Gastroesophageal sphincter (tissue), 4 donors: ENCODE measurements around the gene PRR5L. TPM values are rescaled to one million over a fixed set of nuclear protein-coding genes. Genes with fewer than 3 reads are reported as not detected.

ENCODE experiments used
- ATAC-seq: fragments of 150-250 bp; one replicate; pipeline ENCODE4 v1.9.1; 2016; ENCODE audit warnings: mild to moderate bottlenecking, moderate library complexity
- H3K27ac ChIP-seq, 4 donors: fragments of 200-600 bp; sonication (generic) in 3 of 4; 1 replicate in 3 of 4; 2 replicates in 1 of 4; pipeline ENCODE4 v1.5.1; 2016 to 2019
- H3K27me3 ChIP-seq: fragments of 200-600 bp; sonication (generic); one replicate; pipeline ENCODE4 v1.5.1; 2019
- H3K36me3 ChIP-seq, 2 donors: fragments of 200-600 bp; sonication (generic); one replicate each; pipeline ENCODE4 v1.5.1; 2019; ENCODE audit warnings: control low read depth in 1 of 2
- H3K4me1 ChIP-seq, 3 donors: fragments of 200-600 bp; sonication (generic); 1 replicate in 2 of 3; 2 replicates in 1 of 3; pipeline ENCODE4 v1.5.1; 2016 to 2019; ENCODE audit warnings: control low read depth in 2 of 3
- H3K4me3 ChIP-seq, 2 donors: fragments of 200-600 bp; sonication (generic); one replicate each; pipeline ENCODE4 v1.5.1; 2019; ENCODE audit warnings: mild to moderate bottlenecking in 1 of 2, moderate library complexity in 1 of 2
- H3K9me3 ChIP-seq, 3 donors: fragments of 200-600 bp; sonication (generic); one replicate each; pipeline ENCODE4 v1.5.1; 2017 to 2019; ENCODE audit warnings: control low read depth in 2 of 3
- EP300 ChIP-seq: sonication (generic); formaldehyde crosslinking; IDR thresholded peaks from one replicate; pipeline ENCODE4 v1.6.1; 2017; ENCODE audit warnings: antibody characterized with exemption, mild to moderate bottlenecking
- POLR2A ChIP-seq, 2 donors: fragments of 450-650 bp; IDR thresholded peaks; one replicate each; pipeline ENCODE4 v1.6.1; 2017; ENCODE audit warnings: antibody characterized with exemption in 2 of 2, mild to moderate bottlenecking in 2 of 2, moderate library complexity in 1 of 2
- POLR2AphosphoS5 ChIP-seq: sonication (generic); formaldehyde crosslinking; IDR thresholded peaks from one replicate; pipeline ENCODE4 v1.6.1; 2017; ENCODE audit warnings: antibody characterized with exemption
- WGBS, 2 donors: methylation state at CpG; one replicate each; pipeline ENCODE4 v1.1.5; 2018; ENCODE audit warnings: low coverage in 1 of 2; 5-methylcytosine and 5-hydroxymethylcytosine counted together
- total RNA-seq, 4 donors: library from RNA; depleted of rRNA; stranded (reverse); fragments of >200 nt; gene quantifications; one replicate each; pipeline ENCODE4 v1.1.0, GENCODE V29; 2016
- TF ChIP-seq, protein P1 (sequence below), 4 experiments: fragments of 200-600 bp in 2 of 4; fragments of 450-650 bp in 2 of 4; sonication (generic) in 1 of 4; IDR thresholded peaks; one replicate each; pipeline ENCODE4 v1.5.1; 2017 to 2019; ENCODE audit warnings: antibody characterized with exemption in 4 of 4, mild to moderate bottlenecking in 2 of 4, moderate library complexity in 2 of 4

Gene PRR5L
- total RNA-seq, 4 donors from 2014 or later, result 2.8 to 9.7 (median 7.5) TPM

DNA sequence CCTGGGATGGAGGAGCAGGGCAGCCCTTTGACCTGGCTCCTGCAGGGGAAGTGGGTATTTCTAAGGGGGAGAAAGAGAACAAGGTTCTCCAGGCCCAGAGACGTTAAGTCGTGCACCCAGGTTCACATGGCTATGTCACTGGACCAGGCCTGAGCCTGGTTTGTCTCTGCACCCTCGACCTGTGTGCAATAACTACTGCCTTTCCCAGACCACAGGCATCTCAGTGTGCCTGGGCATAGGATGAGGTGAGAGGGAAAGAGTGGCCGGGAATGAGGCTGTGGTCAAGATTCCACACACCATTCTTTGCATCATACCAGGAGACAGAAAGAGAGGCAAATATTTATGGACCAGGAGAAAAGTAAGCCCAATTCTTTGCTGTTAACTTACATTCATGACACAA is 66.8 kb downstream of the PRR5L start:
- TF ChIP-seq EP300 (no peak), POLR2AphosphoS5 (no peak), POLR2A (IDR thresholded peaks at IDR 0.05) (no peak)
- TF ChIP-seq, protein P1, sequence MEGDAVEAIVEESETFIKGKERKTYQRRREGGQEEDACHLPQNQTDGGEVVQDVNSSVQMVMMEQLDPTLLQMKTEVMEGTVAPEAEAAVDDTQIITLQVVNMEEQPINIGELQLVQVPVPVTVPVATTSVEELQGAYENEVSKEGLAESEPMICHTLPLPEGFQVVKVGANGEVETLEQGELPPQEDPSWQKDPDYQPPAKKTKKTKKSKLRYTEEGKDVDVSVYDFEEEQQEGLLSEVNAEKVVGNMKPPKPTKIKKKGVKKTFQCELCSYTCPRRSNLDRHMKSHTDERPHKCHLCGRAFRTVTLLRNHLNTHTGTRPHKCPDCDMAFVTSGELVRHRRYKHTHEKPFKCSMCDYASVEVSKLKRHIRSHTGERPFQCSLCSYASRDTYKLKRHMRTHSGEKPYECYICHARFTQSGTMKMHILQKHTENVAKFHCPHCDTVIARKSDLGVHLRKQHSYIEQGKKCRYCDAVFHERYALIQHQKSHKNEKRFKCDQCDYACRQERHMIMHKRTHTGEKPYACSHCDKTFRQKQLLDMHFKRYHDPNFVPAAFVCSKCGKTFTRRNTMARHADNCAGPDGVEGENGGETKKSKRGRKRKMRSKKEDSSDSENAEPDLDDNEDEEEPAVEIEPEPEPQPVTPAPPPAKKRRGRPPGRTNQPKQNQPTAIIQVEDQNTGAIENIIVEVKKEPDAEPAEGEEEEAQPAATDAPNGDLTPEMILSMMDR (IDR thresholded peaks at IDR 0.05), result no peak
- no peak overlapping the region for H3K27ac ChIP-seq
- peaks cover 0 to 8% (median 0%) of the 10 kb centered on the region in 3 donors for H3K4me1 ChIP-seq
- H3K36me3 ChIP-seq, result no peaks in the 10 kb centered on the region
- WGBS, 2 donors, result 76% methylated on average over 4 of the region's 4 CpGs; no CpG with 5 or more reads in 1 of the 2 donors
- H3K4me3 ChIP-seq, result no peak overlapping the region
- H3K27me3 ChIP-seq, result peaks cover 36% of the 10 kb centered on the region
- ATAC-seq, result no peak
- H3K9me3 ChIP-seq, result no peaks in the 10 kb centered on the region

DNA sequence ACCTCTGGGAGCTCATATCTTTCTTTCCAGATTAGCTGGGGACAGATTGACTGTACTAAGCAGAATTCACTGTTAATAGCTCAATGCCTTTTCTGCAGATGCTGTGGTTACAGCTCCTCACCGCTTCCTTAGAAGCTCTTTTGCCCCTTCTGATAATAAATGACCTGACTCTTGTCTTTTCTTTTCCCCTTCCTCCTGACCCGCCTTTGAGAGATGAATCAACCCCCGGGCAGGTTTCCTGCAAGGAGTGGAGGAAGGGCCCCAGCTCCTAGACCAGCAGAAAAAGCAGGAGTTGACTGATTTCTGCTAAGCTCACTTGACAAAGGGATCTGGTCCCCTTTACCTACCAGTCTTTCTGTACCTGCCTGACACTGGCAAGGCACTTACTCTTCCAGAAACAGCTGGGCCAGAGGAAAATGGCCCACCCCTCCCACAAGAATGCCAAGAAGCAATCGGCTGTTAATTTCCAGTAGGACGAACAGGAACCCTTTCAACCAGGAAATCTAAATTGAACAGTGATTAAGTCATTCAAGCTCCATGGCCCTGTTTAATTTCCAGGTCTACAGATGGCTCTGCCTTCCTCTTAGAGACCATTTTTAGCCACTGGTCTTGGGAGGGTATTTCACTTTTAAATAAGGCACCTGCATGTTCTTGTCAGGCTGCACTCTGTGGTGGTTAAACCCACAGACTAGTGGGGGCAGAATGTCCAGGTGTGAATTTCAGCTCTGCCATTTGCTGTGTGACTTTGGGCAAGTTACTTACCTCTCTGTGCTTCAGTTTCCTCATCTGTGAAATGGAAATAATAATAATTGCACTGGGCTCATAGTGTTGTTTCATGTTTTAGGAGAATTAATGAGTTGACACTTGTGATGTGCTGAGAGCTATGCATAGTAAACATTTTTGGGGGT is 67.5 kb downstream of the PRR5L start:
- Histone ChIP-seq H3K4me1 (peaks cover 0 to 8% (median 0%) of the 10 kb centered on the region in 3 donors), H3K4me3 (no peak overlapping the region), H3K27me3 (peaks cover 35% of the 10 kb centered on the region), H3K36me3 (no peaks in the 10 kb centered on the region), H3K9me3 (no peaks in the 10 kb centered on the region), H3K27ac (no peak overlapping the region)
- WGBS, 2 donors, result 43 to 66% methylated on average over 2 to 4 of the region's 5 CpGs
- no peak for TF ChIP-seq POLR2A (IDR thresholded peaks at IDR 0.05)
- no peak for TF ChIP-seq POLR2AphosphoS5
- TF ChIP-seq, protein P1 (IDR thresholded peaks at IDR 0.05), result no peak
- TF ChIP-seq EP300, result no peak
- no peak for ATAC-seq

DNA sequence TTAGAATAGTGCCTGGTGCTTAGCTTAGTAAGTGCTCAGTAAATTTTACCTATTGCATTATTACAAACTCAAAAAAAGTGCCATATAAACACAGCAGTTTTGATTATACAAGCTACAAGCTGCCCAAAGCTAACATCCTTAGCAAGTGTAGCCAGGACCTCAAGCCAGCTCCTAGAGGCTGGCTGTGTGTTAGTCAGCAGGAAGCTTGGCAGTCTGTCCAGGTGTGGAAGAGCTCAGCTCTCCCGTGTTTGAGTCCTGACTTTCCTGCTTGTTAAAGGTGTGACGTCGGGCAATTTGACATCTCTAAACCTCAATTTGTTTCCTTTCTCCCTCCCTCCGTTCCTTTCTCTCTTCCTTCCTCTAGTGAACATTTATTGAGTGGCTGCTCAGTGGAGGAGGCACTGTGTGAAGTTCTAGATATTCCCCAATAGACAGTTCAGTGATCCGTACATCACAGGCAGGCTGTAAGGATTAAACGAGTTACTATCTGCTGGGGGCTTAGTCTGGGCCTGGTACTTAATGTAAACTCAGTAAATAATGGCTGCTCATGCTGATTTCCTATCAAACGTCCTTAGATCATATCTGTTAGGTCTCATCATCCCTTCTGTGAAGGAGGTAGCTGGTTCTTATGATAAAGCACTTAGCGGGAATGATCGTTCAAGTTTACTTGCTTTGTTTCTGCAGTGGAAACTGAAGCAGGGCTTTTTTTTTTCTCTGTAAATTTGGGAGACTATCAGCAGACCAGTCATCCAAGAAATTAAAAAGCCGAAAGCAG is 68.7 kb downstream of the PRR5L start:
- Histone ChIP-seq H3K9me3 (no peaks in the 10 kb centered on the region), H3K4me3 (no peak overlapping the region), H3K27ac (no peak overlapping the region), H3K27me3 (peaks cover 34% of the 10 kb centered on the region), H3K4me1 (peaks cover 0 to 8% (median 0%) of the 10 kb centered on the region in 3 donors), H3K36me3 (no peaks in the 10 kb centered on the region)
- no peak for ATAC-seq
- WGBS, 2 donors, result 53 to 74% methylated on average over 6 to 10 of the region's 10 CpGs
- no peak for TF ChIP-seq POLR2AphosphoS5
- TF ChIP-seq, protein P1 (IDR thresholded peaks at IDR 0.05), result no peak
- TF ChIP-seq POLR2A (IDR thresholded peaks at IDR 0.05), result no peak
- no peak for TF ChIP-seq EP300

DNA sequence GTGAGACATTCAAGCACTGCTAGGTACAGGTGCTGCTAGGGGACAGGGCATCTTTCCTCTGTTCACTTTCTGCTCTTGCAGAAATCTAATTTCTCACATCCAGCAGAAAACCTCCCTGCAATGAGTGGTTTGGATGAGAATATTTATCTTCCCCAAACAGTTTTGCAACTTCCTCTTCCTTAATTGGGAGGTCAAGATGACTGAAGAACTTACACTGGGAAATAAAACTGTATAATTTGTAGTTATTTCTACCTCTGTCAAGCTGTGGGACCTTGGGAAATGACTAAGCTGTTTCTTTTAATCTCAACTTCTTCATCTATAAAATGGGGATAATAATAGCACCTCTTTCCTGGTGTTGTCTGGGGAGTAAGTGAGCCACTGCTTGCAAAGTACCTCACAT is 69.8 kb downstream of the PRR5L start:
- H3K9me3 ChIP-seq, result no peaks in the 10 kb centered on the region
- no peak for ATAC-seq
- TF ChIP-seq POLR2AphosphoS5 (no peak), POLR2A (IDR thresholded peaks at IDR 0.05) (no peak), EP300 (no peak)
- TF ChIP-seq, protein P1 (IDR thresholded peaks at IDR 0.05), result no peak
- no peak overlapping the region for H3K4me3 ChIP-seq
- no peak overlapping the region for H3K27ac ChIP-seq
- H3K36me3 ChIP-seq, result no peaks in the 10 kb centered on the region
- peaks cover 0 to 8% (median 0%) of the 10 kb centered on the region in 3 donors for H3K4me1 ChIP-seq
- peaks cover 34% of the 10 kb centered on the region for H3K27me3 ChIP-seq
